Calu3 (cell line): ENCODE measurements around the gene FARSA. TPM values are rescaled to one million over a fixed set of nuclear protein-coding genes. Genes with fewer than 3 reads are reported as not detected.

Experiments
- BruUV-seq: library from RNA; stranded (reverse); fragments of 400-500 nt; replicated peaks from 2 replicates; lab custom pipeline; 2021; lab: Mats Ljungman, UMichigan
- CTCF ChIA-PET: fragments of 300-600 bp; sonication (Branson Sonifier 250); formaldehyde crosslinking; loops from one replicate; lab custom pipeline; 2022; ENCODE audit warnings: antibody characterized with exemption; lab: Charles Lee
- DNase-seq: peaks from one replicate; pipeline ENCODE4 v3.0.0; 2022
- H3K27ac Mint-ChIP-seq: one replicate; pipeline ENCODE4 v1.8.0; 2022; ENCODE audit warnings: mixed read lengths; ENCODE audit not compliant: unreplicated experiment
- H3K27me3 Mint-ChIP-seq: one replicate; pipeline ENCODE4 v1.8.0; 2022; ENCODE audit warnings: mixed read lengths; ENCODE audit not compliant: unreplicated experiment
- H3K36me3 Mint-ChIP-seq: one replicate; pipeline ENCODE4 v1.8.0; 2022; ENCODE audit warnings: mild to moderate bottlenecking, moderate library complexity, mixed read lengths; ENCODE audit not compliant: insufficient read depth, unreplicated experiment
- H3K4me1 Mint-ChIP-seq: one replicate; pipeline ENCODE4 v1.8.0; 2022; ENCODE audit warnings: mild to moderate bottlenecking, low read depth, mixed read lengths; ENCODE audit not compliant: unreplicated experiment
- H3K4me3 Mint-ChIP-seq: one replicate; pipeline ENCODE4 v1.8.0; 2022; ENCODE audit warnings: mild to moderate bottlenecking, low read depth, moderate library complexity, mixed read lengths; ENCODE audit not compliant: unreplicated experiment
- H3K9me3 Mint-ChIP-seq: one replicate; pipeline ENCODE4 v1.8.0; 2022; ENCODE audit warnings: low read depth, mixed read lengths; ENCODE audit not compliant: unreplicated experiment
- intact Hi-C: fragments of 100-400 bp; cut with micrococcal nuclease; formaldehyde crosslinking; loops from one replicate; pipeline ENCODE4 v1.10.0; 2022; ENCODE audit not compliant: unreplicated experiment
- total RNA-seq: library from RNA; stranded (reverse); gene quantifications from 2 replicates; pipeline ENCODE4 v1.2.3, GENCODE V29; 2022
- TF ChIP-seq, protein P1 (sequence below): fragments of 200-600 bp; IDR thresholded peaks from one replicate; pipeline ENCODE4 v1.8.0; 2022; ENCODE audit warnings: antibody characterized with exemption; ENCODE audit not compliant: unreplicated experiment

The FARSA gene
- total RNA-seq, 1 experiment from 2014 or later: 72.8 TPM

DNA sequence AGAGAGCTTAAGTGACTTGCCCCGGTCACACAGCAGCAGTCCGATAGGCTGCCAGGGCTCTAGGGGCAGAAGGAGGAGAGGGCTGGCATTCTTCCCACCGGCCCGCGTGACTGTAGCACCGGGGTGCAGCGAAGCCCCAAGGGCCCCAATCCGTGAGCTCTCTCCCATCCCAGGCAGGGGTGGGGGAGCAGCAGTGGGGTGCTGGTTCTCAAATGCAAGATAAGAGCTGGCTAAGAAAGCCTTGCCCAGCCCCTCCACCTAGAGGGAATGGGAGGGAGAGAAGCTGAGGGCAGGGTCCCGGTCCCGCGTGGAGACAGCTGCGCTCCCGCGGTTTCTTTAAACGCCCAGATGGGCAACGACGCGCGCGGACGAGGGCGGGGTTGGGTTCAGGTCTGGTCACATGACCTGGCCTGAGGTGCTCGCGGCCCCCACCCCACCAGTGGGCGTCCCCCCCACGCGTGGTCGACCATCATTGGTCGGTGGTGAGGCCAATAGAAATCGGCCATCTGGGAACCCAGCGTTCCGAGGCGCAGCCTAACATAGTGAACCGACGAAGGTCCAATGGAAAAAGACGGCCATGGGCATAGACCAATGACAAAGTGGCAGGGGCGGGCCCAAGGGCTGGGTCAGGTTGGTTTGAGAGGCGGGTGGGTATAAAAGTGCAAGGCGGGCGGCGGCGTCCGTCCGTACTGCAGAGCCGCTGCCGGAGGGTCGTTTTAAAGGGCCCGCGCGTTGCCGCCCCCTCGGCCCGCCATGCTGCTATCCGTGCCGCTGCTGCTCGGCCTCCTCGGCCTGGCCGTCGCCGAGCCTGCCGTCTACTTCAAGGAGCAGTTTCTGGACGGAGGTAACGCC lies 4.6 kb upstream of the FARSA start, which contains the start of gene CALR:
CALR (plus strand) TSS at position 683 of the 852 bp plus-strand sequence; CDS start at position 754, 71 bp downstream.
- BruUV-seq: no TSS peak
- H3K4me1 Mint-ChIP-seq: peaks cover 7% of the 10 kb centered on the region
- no peaks in the 10 kb centered on the region for H3K9me3 Mint-ChIP-seq
- peak; percentile 96 for DNase-seq
- H3K27me3 Mint-ChIP-seq: no peaks in the 10 kb centered on the region
- CTCF ChIA-PET: interaction anchor here (0.6 to 1.3 kb wide), 3 partner anchors 8 to 65 kb away, joined by 4 to 5 read pairs (median 4); partner anchors contain the start of gene GCDH
- peak within 1 kb of the TSS; percentile 99 for H3K27ac Mint-ChIP-seq
- peak within 1 kb of the TSS; percentile 84 for H3K4me3 Mint-ChIP-seq
- TF ChIP-seq, protein P1, sequence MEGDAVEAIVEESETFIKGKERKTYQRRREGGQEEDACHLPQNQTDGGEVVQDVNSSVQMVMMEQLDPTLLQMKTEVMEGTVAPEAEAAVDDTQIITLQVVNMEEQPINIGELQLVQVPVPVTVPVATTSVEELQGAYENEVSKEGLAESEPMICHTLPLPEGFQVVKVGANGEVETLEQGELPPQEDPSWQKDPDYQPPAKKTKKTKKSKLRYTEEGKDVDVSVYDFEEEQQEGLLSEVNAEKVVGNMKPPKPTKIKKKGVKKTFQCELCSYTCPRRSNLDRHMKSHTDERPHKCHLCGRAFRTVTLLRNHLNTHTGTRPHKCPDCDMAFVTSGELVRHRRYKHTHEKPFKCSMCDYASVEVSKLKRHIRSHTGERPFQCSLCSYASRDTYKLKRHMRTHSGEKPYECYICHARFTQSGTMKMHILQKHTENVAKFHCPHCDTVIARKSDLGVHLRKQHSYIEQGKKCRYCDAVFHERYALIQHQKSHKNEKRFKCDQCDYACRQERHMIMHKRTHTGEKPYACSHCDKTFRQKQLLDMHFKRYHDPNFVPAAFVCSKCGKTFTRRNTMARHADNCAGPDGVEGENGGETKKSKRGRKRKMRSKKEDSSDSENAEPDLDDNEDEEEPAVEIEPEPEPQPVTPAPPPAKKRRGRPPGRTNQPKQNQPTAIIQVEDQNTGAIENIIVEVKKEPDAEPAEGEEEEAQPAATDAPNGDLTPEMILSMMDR: no peak
- H3K36me3 Mint-ChIP-seq: peaks cover 70% of the 10 kb centered on the region
- intact Hi-C loops: no loop called here

DNA sequence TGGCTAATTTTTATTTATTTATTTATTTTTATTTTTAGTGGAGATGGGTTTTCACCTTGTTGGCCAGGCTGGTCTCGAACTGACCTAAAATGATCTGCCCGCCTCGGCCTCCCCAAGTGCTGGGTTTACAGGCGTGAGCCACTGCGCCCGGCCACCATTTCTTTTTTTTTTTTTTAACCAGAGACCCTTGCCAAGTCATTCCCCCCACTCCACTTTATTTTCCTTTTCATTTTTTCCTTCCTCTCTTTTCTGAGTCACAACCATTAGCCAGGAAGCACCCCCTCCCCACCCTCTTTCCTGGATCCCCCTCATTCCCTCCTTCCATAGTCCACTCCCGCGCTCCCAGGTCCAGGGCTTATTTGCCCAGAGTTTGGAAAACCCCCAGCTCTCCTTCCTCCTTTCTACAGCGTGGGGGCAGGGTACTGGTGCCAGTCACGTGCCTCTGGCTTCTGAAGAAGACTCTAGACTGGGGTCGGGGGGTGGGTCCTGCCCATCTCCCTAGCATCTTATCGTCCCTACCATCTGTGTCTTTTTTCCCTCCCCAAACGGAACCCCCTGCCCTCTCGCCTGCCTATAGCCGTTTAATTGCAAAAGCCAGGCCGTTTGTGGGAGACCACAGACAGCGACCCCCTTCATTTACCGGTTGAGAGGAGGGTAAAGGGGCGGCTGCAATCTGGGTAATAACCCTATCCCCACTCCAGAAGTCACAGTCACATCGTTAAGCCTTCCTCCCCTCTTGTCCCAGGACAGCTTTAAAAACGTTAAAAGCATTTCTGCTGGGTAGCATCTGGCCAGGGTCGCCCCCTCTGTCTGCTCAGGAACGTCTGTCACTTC lies 3.8 kb upstream of the FARSA start:
- no peaks in the 10 kb centered on the region for H3K27me3 Mint-ChIP-seq
- no peaks in the 10 kb centered on the region for H3K9me3 Mint-ChIP-seq
- CTCF ChIA-PET: interaction anchor here (0.6 to 1.3 kb wide), 4 partner anchors 9 to 64 kb away, joined by 4 to 5 read pairs (median 4); partner anchors contain the start of gene GCDH
- H3K36me3 Mint-ChIP-seq: peaks cover 70% of the 10 kb centered on the region
- intact Hi-C loops: no loop called here
- TF ChIP-seq, protein P1: no peak
- peak overlapping the region; percentile 84 for H3K4me3 Mint-ChIP-seq
- peaks cover 15% of the 10 kb centered on the region for H3K4me1 Mint-ChIP-seq
- no peak for DNase-seq
- H3K27ac Mint-ChIP-seq: peak overlapping the region; percentile 99
- BruUV-seq: no TSS peak

DNA sequence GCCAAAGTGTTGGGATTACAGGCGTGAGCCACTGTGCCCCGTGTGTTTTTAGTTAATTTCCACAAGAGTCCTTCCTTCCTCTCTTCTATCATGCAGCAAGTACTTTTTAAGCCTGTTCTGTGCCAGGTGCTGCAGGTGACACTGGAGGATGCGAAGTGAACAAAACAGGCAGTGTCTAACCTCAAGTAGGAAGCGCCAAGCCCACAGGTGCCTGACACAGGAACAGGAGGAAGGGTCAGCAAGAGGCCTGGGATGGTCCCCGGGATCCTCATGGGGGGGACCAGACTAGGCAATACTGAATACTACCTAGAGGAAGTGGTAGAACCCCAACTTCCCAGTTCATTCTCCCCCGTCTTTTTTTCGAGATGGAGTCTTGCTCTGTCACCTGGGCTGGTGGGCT lies 3.1 kb upstream of the FARSA start:
- DNase-seq: no peak
- CTCF ChIA-PET: no interaction called here
- no peaks in the 10 kb centered on the region for H3K9me3 Mint-ChIP-seq
- peaks cover 64% of the 10 kb centered on the region for H3K36me3 Mint-ChIP-seq
- no peak overlapping the region for H3K27ac Mint-ChIP-seq
- H3K27me3 Mint-ChIP-seq: no peaks in the 10 kb centered on the region
- TF ChIP-seq, protein P1: no peak
- no TSS peak for BruUV-seq
- peaks cover 16% of the 10 kb centered on the region for H3K4me1 Mint-ChIP-seq
- intact Hi-C loops: no loop called here
- no peak overlapping the region for H3K4me3 Mint-ChIP-seq

DNA sequence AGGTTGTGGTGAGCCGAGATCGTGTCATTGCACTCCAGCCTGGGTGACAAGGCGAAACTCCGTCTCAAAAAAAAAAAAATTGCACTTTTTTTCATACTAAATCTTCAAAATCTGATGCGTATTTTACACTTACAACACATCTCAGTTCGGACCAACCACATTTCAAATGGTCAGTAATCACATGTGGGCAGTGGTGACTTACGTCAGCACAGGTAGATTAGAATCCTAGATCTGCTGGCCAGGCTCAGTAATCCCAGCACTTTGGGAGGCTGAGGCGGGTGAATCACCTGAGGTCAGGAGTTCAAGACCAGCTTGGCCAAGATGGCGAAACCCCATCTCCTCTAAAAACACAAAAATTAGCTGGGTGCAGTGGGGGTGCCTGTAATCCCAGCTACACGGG lies 1.6 kb upstream of the FARSA start:
- BruUV-seq: no TSS peak
- Mint-ChIP-seq H3K36me3 (peaks cover 51% of the 10 kb centered on the region), H3K4me1 (peaks cover 16% of the 10 kb centered on the region), H3K27me3 (no peaks in the 10 kb centered on the region), H3K9me3 (no peaks in the 10 kb centered on the region), H3K27ac (no peak overlapping the region), H3K4me3 (no peak overlapping the region)
- intact Hi-C loops: no loop called here
- TF ChIP-seq, protein P1: no peak
- DNase-seq: no peak
- CTCF ChIA-PET: interaction anchor here (0.7 kb wide), 1 partner anchor 212 kb away, joined by 3 read pairs; no protein-coding TSS in a partner anchor
